HepG2 (cell line): ENCODE results near the gene PTPN3. TPM values are rescaled to one million over a fixed set of nuclear protein-coding genes. Genes with fewer than 3 reads are reported as not detected.
A peak's percentile ranks its signal among the peaks of the same experiment; 100 is the strongest.

Experiments
- ATF5 ChIP-seq: sonication (generic); formaldehyde crosslinking; IDR thresholded peaks from 2 replicates; pipeline ENCODE4 v1.4.0; 2020; ENCODE audit warnings: mild to moderate bottlenecking, low read depth, missing genetic modification reagents
- CCAR2 ChIP-seq: fragments of 200-400 bp; formaldehyde crosslinking; optimal IDR thresholded peaks from 2 replicates; pipeline ENCODE3; 2018; ENCODE audit warnings: low read depth, mild to moderate bottlenecking, low read length, moderate library complexity
- HDAC6 ChIP-seq: fragments of 200-600 bp; sonication (generic); IDR thresholded peaks from 2 replicates; pipeline ENCODE4 v1.7.0; 2017; ENCODE audit warnings: mild to moderate bottlenecking, antibody characterized with exemption, low read length, low read depth
- HOXA7 ChIP-seq: sonication (generic); formaldehyde crosslinking; IDR thresholded peaks from 2 replicates; pipeline ENCODE4 v1.8.1; 2022; ENCODE audit warnings: mild to moderate bottlenecking, missing genetic modification reagents, moderate library complexity
- IKZF1 ChIP-seq: fragments of 450-650 bp; IDR thresholded peaks from 2 replicates; pipeline ENCODE4 v1.7.1; 2016
- KDM2A ChIP-seq: sonication (generic); formaldehyde crosslinking; IDR thresholded peaks from 2 replicates; pipeline ENCODE4 v1.4.0; 2020; ENCODE audit warnings: low read depth, missing genetic modification reagents, borderline replicate concordance
- KMT2A ChIP-seq: sonication (generic); formaldehyde crosslinking; IDR thresholded peaks from 2 replicates; pipeline ENCODE4 v1.4.0; 2020; ENCODE audit warnings: missing genetic modification reagents
- NCOA5 ChIP-seq: sonication (generic); formaldehyde crosslinking; IDR thresholded peaks from 2 replicates; pipeline ENCODE4 v1.4.0; 2020; ENCODE audit warnings: missing genetic modification reagents
- NFAT5 ChIP-seq: sonication (generic); formaldehyde crosslinking; IDR thresholded peaks from 2 replicates; pipeline ENCODE4 v1.4.0; 2020; ENCODE audit warnings: missing genetic modification reagents
- NFE2 ChIP-seq: sonication (generic); formaldehyde crosslinking; IDR thresholded peaks from 2 replicates; pipeline ENCODE4 v1.4.0; 2020; ENCODE audit warnings: missing genetic modification reagents
- PTBP1 ChIP-seq: fragments of 200-400 bp; formaldehyde crosslinking; IDR thresholded peaks from 2 replicates; pipeline ENCODE4 v1.6.1; 2018; ENCODE audit warnings: low read length, low read depth; ENCODE audit not compliant: poor library complexity, severe bottlenecking
- ZHX2 ChIP-seq, 2 experiments: sonication (generic) in 1 of 2; formaldehyde crosslinking in 1 of 2; IDR thresholded peaks; 2 replicates each; pipeline versions ENCODE4 v1.6.1 to v1.9.0; 2014 to 2022; ENCODE audit warnings: antibody characterized with exemption in 1 of 2, borderline replicate concordance in 1 of 2, inconsistent platforms in 1 of 2, low read depth in 1 of 2, missing genetic modification reagents in 1 of 2
- ZNF383 ChIP-seq: sonication (generic); formaldehyde crosslinking; IDR thresholded peaks from 2 replicates; pipeline ENCODE4 v1.4.0; 2020; ENCODE audit warnings: missing genetic modification reagents, mild to moderate bottlenecking, borderline replicate concordance
- ZNF605 ChIP-seq: sonication (generic); formaldehyde crosslinking; IDR thresholded peaks from 2 replicates; pipeline ENCODE4 v1.8.0; 2022; ENCODE audit warnings: mild to moderate bottlenecking, missing genetic modification reagents
- ZNF780A ChIP-seq: sonication (generic); formaldehyde crosslinking; IDR thresholded peaks from 2 replicates; pipeline ENCODE4 v1.8.0; 2022; ENCODE audit warnings: mild to moderate bottlenecking, missing genetic modification reagents, moderate library complexity
- ZSCAN9 ChIP-seq: IDR thresholded peaks from 2 replicates; pipeline ENCODE4 v1.6.1; 2016; ENCODE audit warnings: borderline replicate concordance
- polyA plus RNA-seq, 8 experiments: library from polyadenylated mRNA; depleted of rRNA in 3 of 8; stranded (reverse) in 7 of 8; unstranded in 1 of 8; fragments of >200 nt; fragmentation: Illumina TruSeq in 4 of 8; extraction: Trizol in 4 of 8; gene quantifications; 2 replicates each; pipeline versions ENCODE4 v1.2.1 to v1.2.3, GENCODE V29; 2011 to 2016; ENCODE audit warnings: low read depth in 4 of 8, missing spikeins in 1 of 8, mixed read lengths in 1 of 8; ENCODE audit not compliant: insufficient read depth in 1 of 8
- total RNA-seq, 5 experiments: library from RNA; depleted of rRNA; stranded (reverse); fragments of >200 nt; fragmentation: Illumina TruSeq; extraction: Trizol; gene quantifications; 2 replicates each; pipeline ENCODE4 v1.2.3, GENCODE V29; 2016; ENCODE audit warnings: low read depth in 1 of 5

PTPN3 gene
- total and polyA plus RNA-seq, 2 of the 13 experiments (the other 11 are each of a cell fraction or from before 2014, with no cell fraction given), result 5.6 to 20.5 TPM

- TF ChIP-seq ZHX2 (IDR thresholded peaks at IDR 0.05; ENCODE audit: low read depth) (no peak), ZHX2 (CRISPR knock-in tag; IDR thresholded peaks at IDR 0.05; ENCODE audit: borderline replicate concordance) (no peak), NCOA5 (CRISPR knock-in tag) (no peak), ZNF383 (no peak), ATF5 (CRISPR knock-in tag) (no peak), HOXA7 (no peak), PTBP1 (no peak), ZNF780A (CRISPR knock-in tag) (no peak), KMT2A (CRISPR knock-in tag) (no peak), CCAR2 (no peak), NFE2 (CRISPR knock-in tag) (no peak), ZNF605 (CRISPR knock-in tag) (peak; percentile 24; the same call in 1 of the 2 replicates), HDAC6 (no peak), NFAT5 (CRISPR knock-in tag) (no peak), ZSCAN9 (CRISPR knock-in tag) (no peak), KDM2A (no peak; the same call in 1 of the 2 replicates), IKZF1 (no peak)
Observed at GRCh38 chr9:109499631-109500410, 1.7 kb upstream of the PTPN3 start (continued).
